Frontal cortex (tissue), 4 donors: ENCODE measurements around the gene RB1. TPM values are rescaled to one million over a fixed set of nuclear protein-coding genes. Genes with fewer than 3 reads are reported as not detected.
"Not testable (repeated sequence)": the region's sequence is repeated elsewhere in the genome, so short reads cannot be mapped to it uniquely, and the experiment has no call there.

ENCODE experiments used
- DNase-seq, 2 donors: peaks; one replicate each; pipeline ENCODE4 v3.0.0; 2012; ENCODE audit warnings: low spot score in 2 of 2
- FAIRE-seq: peaks from 2 replicates; lab custom pipeline; 2012; peaks lifted over from hg19 to GRCh38; lab: Jason Lieb, UNC
- total RNA-seq: library from RNA; depleted of rRNA; stranded (reverse); fragments of >200 nt; gene quantifications from one replicate; pipeline ENCODE4 v1.2.3, GENCODE V29; 2014
- donor health status: control.
- donor health status: control.
- donor health status: control.

RB1 gene
- total RNA-seq, 1 donor from 2014 or later = 35.9 TPM

DNA sequence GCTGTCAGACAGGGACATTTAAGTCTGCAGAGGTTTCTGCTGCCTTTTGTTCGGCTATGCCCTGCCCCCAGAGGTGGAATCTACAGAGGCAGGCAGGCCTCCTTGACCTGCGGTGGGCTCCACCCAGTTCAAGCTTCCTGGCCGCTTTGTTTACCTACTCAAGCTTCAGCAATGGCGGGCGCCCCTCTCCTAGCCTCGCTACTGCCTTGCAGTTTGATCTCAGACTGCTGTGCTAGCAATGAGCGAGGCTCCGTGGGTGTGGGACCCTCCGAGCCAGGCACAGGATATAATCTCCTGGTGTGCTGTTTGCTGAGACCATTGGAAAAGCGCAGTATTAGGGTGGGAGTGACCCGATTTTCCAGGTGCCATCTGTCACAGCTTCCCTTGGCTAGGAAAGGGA, 35.6 kb downstream of the RB1 start:
- not testable (repeated sequence) for DNase-seq, FAIRE-seq

DNA sequence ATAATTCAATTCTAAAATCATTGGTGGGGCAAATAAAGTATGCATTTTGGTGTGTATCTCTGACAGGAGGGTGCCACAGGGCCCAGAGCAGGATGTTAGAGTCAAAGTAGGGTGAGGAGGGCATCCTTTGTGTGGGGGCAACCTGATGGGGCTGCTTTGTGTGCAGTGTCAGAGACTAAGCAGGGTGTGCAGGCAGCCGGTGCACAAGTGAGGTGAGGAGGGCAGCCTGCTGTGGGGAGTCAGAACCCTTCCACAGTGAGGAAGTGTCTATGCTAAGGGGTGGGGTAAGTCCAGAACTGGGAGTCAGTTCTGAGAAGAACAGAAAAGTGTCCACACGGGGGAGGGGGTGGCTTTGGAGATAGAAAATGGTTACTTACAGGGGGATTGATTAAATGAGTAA, 40.7 kb downstream of the RB1 start:
- FAIRE-seq (no peak), DNase-seq (no peak)

DNA sequence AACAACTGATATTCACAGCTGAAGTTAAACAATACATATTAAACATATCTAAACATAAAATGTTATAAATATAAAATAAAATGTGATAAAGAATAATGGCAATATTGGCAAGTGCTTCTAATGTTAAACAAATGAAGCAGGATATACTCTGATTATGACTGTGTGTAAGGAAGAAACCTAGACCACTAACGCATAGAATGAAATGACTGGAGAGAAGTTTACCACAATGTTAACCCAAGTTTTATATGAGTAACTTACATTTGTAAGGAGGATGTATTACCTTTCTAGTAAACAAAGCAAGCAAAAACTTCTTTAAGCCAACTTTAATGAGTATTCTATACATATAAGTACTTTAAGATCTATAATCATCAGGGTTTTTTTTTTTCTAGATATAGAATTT, 43.0 kb downstream of the RB1 start:
- DNase-seq = no peak
- no peak for FAIRE-seq

DNA sequence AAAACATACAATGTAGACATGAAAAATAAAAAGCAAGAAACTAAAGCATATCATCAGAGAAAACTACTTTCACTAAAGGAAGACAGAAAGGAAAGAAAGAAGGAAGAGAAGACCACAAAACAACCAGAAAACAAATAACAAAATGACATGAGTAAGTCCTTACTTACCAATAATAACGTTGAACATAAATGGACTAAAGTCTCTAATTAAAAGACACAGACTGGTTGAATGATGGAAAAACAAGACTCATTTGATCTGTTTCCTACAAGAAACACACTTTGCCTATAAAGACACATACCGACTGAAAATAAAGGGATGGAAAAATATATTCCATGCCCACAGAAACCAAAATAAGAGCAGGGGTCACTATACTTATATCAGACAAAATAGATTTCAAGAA, 46.0 kb downstream of the RB1 start:
- FAIRE-seq (peak; percentile 61), DNase-seq (no peak)

DNA sequence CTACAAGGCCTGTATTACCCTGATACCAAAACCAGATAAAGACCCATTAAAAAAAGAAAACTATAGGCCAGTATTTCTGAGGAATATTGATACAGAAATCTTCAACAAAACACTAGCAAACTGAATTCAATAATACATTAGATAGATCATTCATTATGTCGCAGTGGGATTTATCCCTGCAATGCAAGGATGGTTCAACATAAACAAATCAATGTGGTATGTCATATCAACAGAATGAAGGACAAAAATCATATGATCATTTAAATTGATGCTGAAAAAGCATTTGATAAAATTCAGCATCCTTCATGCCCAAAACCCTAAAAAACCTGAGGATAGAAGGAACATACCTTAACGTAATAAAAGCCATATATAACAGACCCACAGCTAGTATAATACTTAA, 50.0 kb downstream of the RB1 start:
- DNase-seq (no peak), FAIRE-seq (no peak)

DNA sequence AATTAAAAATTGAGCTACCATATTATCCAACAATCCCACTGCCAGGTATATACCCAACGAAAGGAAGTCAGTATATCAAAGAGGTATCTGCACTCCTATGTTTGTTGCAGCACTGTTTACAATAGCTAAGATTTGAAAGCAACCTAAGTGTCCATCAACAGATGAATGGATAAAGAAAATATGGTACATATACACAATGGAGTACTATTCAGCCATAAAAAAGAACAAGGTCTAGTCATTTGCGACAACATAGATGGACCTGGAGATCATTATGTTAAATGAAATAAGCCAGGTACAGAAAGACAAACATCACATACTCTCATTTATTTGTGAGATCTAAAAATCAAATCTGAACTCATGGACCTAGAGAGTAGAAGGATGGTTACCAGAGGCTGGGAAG, 52.0 kb downstream of the RB1 start:
- FAIRE-seq, DNase-seq: not testable (repeated sequence)

DNA sequence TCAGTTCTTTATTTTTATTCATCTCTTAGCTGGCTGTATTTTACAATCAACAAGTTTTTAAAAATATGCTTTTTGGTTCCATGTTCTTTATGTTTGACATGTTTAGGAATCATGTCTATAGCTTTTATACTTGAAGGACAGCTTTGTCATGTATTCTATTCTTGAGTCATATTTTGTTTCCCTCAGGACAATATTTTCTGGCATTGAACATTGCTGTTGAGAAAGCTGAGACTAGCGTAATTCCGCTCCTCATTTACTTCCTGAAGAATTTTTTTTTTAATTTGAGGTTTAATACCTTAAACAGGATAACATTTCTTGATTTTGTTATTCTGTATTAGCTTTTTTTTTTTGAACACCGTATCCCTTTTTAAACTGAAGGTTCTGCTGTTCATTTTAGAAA, 53.2 kb downstream of the RB1 start:
- FAIRE-seq = no peak
- DNase-seq = no peak

DNA sequence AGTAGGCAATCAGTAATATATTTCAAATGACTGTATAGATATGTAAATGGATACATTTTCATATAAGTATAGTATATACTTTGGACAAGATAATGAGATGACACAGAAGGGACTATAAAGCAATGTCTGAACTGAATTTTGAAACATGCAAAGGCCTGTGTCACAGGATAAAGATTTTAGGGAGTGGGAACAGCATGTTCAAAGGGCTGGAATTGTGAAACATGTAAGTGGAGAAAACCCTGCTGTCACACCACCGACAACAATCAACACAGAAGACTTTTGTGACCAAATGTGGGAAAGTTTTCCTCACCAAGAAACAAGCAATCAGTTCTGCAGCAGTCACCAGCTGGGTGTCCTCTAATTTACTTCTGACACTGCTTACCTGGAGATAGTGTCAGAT, 66.4 kb downstream of the RB1 start:
- FAIRE-seq = no peak
- no peak for DNase-seq

DNA sequence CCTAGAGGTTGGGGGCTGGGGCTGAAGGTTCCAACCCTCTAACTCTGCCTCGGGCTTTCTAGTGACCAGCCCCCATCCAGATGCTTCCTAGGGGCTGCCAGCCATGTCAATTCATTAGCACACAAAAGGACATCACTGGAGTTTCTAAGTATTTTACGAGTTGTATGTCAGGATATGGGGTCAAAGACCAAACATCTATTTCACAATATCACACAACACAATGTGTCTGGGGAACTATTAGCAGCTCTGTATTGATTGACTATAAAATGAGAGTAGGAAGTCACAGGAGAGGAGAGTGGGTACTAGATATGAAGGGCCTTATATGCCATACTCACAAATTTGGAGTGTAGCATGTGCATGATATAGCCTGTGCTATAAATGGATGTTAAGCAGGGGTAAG, 67.3 kb downstream of the RB1 start:
- DNase-seq (no peak), FAIRE-seq (no peak)

DNA sequence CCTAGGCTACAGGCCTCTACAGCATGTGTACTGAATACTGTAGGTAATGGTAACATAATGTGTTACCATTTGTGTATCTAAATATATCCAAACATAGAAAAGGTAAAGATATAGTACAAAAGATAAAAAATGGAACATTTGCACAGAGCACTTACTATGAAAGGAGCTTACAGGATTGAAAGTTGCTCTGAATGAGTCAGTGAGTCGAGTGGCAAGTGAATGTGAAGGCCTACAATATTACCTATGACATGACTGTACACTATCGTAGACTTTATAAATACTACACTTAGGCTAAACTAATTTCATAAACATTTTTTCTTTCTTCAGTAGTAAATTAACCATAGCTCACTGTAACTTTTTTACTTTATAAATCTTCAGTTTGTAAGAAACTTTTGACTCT, 74.3 kb downstream of the RB1 start:
- no peak for DNase-seq
- FAIRE-seq = no peak

DNA sequence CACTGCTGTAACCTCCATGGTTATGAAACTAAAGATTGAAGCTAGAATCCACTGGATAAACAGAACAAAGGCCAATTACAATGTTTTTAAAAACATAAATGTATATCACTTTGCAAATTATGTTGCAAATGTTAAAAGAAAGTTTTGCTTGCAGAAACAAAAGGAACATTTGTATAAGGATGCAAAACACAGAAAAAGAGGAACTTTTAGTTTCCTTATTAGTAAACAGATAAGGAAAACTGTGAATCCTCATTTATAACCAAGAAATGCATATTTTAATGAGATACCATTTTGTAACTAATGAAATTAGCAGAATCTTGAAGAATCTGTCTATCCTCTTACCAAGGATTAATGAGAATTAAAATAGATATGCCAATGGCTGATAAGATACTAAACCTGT, 77.0 kb downstream of the RB1 start:
- DNase-seq (no peak), FAIRE-seq (no peak)

DNA sequence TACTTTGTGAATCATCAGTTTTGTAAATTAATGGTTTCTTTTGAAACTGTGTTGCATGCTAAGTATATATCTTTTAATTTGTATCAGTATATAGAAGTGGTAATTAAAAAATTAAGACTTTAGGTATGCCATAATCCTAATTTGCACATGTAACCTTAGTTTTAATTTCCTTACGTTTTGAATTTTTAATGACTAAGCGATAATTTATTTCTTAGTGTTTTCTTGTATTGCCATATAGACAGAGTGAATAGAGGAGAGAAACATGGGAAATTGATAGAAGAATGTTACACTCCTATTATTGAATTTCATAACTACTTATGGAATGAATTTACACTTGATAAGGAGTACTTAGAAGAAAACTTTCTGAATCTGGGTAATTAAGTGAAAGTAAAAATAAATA, 79.8 kb downstream of the RB1 start:
- FAIRE-seq (no peak), DNase-seq (no peak)

DNA sequence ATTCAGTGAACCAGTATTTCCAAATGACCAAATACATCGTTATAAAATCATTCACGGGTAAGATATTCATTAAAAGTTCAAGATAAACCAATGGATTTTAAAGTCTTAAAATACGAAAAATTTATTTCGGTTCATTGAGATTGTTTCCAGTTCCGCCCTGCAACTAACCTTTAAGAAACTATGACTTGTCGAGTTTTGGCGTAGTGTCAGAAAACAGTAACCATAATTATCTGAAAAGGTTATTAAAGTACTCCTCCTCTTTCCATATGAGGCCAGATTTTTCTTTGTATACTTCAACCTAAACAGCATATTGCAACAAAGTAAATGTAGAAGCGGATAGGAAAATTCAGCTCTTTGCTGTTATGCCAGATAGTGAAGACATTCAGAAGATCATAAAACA, 83.3 kb downstream of the RB1 start:
- FAIRE-seq = no peak

DNA sequence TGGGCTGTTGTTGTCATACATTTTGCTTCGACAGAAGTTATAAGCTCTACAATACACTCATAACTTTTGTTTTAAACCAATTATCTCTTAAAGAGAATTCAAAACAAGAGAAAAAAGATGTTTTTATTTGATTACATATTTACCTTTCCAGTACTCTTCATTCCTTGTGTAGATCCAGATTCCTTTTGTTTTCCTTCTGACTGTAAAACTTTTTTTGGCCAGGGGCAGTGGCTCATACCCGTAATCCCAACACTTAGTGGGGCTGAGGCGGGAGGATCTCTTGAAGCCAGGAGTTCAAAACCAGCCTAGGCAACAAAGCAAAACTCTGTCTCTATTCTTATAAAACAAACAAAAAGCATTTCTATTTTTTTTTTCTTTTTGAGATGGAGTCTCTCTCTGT, 87.7 kb downstream of the RB1 start:
- no peak for DNase-seq
- FAIRE-seq = no peak

More for the DNA sequence above, 83.3 kb downstream of the RB1 start:
- DNase-seq = no peak

DNA sequence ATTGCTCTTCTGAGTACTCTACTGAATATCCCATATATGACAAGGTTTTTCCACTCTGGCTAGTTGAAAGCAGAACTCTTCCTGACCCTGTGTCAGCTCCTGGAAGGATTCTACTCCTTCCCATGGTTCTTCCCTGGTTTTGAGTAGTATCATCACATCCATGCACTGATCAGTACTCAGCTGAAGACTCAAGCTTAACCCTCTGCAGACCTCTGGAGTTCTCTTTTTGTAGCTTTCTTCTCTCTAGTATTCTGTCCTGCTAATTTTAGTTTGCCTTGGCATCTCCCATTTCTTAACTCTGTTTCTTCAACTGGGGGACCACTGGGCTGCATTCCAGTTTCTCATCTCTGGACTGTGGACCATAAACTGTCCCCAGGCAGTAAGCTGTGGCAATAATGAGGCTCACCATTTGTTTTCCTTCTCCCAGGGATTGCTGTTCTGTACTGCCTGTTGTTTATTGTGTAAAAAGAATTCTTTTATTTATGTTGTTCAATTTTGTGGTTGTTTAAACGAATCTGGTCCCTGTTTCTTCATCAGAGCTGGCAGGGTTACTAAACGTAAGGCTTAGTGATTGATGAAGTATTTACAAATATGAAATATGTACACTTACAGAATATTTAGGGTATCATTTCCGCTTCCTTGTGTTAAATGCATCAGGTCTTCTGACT, 89.6 kb downstream of the RB1 start:
- no peak for FAIRE-seq

DNA sequence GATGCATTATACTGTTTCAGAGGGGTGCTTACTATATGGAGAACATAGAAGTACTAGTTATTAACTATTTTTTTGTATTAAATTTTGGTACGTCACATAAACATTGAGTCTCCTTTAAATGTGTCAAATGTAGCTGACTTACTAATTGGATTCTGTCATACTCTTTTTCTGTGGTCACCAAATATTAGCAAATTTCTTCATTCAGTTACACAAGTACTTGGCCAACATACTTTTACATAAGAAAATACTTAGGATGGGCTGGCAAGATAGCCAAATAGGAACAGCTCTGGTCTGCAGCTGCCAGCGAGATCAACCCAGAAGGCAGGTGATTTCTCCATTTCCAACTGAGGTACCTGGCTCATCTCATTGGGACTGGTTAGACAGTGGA, 90.1 kb downstream of the RB1 start:
- DNase-seq = no peak
- no peak for FAIRE-seq

More for the DNA sequence above, 89.6 kb downstream of the RB1 start:
- no peak for DNase-seq

DNA sequence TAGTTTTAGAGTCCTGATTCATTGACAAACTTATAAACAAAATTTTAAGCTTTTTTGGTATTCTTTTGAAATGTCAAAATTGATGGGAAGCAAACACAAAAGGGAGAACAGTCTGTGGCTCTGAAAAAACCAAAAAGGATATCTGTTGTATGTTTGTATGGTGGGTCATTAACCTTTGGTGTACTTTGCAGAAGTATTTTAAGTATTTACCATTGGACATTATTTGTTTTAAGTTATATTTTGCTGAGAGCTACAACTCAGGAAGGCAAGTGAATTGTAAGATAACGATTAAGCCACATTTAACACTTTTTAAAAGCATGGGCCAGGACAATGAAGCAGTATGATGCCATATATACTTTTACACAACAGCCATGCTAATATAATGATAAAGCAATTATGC, 94.2 kb downstream of the RB1 start:
- DNase-seq (no peak), FAIRE-seq (no peak)

DNA sequence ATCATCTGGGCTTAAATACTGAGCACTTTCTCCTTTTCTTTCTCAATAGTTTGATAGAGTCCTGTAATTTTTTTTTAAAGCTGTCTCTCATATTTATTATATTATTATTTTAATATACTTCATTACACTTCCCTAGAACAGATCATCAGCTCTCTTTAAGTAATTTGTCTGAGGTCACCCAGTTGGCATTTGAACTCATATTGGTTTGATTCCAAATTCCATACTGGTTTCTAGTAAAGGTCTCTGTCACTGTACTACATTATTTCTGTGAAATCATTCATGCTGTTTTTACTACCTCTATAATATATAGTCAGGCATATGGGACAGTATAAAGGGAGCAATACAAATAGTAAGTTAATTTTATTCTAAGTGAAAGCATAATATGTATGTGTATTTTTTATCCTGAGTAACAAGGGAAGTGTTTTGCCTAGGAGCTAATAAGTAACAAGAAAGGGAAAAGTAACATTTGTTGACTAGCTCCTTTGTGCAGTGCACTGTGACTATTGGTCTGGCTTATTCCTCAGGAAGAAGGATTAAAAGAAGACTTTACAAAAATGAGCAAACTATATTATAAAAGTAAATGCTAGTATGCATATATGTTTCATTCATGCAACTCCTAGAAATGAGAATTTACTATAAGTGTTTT, 95.0 kb downstream of the RB1 start:
- DNase-seq (no peak), FAIRE-seq (no peak)

DNA sequence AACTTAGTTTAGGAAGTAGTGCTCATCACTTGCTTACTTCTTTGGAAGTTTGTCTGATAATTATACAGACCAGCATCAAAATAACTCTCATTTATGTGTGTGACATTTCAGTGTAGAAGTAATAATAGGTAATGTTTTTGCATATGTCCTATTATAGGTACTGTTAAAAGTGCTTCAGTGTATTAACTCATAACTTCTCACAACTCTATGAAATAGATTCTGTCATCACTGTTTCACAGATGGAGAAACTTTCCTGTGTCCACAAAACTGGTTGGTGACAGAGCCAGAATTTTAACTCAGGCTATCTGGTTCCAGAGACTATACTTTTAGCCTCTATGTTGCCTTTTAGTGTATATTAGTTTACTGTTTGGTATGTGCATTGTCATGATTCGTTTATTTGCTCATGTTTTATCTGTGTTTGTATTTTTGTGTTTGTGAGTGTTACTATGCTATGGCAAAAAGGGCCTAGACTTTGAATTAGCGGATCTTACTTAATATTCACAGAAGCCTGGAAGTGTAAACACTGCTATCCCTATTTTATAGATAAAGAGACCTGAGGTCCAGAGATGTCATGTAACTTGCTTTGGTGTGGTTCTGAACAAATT, 96.6 kb downstream of the RB1 start:
- FAIRE-seq (no peak), DNase-seq (no peak)

DNA sequence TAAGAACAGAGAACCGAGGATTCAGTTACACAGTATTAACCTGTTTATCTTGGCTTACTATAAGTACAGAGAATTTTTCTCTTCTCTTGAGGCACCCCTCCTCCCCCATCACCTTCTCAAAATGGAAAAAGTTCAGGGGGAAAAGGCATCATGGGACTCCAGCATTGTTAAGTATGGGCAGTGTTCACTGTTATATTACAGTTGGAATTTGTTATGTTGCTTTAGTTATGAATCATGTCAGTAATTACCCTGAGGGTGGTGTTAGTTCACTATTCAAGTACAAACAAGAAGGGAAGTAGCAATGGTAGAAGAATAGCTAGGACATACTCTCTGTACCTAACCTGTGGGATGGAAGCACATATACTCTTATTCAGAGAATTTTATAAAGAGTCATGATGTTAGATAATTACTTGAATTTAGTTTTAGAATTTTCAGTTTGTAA, 97.3 kb downstream of the RB1 start:
- no peak for DNase-seq

DNA sequence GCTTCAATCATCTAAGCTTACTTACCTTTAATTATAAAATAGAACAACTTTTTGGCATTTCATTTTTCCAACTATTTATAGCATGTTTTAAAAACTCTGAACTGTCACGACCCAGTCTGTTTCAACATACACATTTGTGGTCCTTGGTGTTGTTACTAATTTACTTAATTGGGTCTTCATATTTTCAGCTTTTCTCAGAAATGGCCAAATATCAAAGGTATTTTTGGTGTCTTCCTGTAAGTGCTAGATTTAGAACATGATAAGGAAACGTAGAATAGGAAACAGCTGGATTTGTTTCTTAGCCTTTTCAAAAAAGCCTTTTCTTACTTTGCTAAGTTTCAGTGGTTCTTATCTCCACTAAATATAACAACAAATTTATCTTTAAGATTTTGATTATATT, 97.9 kb downstream of the RB1 start:
- FAIRE-seq = no peak
- DNase-seq = no peak

More for the DNA sequence above, 97.3 kb downstream of the RB1 start:
- no peak for FAIRE-seq
